HG03175 (cell line): ENCODE measurements around the gene CREB3L1.
A peak's percentile ranks its signal among the peaks of the same experiment; 100 is the strongest.

Experiments
- ATAC-seq: cut with Tn5 transposase; IDR thresholded peaks from one replicate; pipeline ENCODE4 v1.9.1; 2021; ENCODE audit warnings: mild to moderate bottlenecking, moderate library complexity; ENCODE audit not compliant: unreplicated experiment

CREB3L1 gene

GRCh38 chr11:46342239-46342638, 64.8 kb downstream of the CREB3L1 start:
- no peak for ATAC-seq

DNA sequence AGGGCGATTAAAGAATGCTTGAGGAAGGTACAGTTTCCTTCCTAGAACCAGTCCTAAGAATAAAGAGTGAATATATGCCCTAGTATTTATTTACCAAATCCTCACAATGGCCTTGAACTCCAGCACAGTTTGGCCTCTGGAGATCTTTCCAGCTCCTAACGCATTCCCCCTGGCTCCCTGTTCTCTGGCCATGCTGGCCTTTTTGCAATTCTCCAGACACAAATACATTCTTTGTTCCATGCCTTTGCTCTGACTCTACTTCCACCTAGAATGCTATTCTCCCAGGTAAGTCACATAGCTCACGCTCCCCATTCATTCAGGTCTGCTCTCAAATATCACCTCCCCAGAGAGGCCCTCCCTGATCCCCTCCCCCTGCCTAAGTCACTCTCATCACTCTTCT, 66.1 kb downstream of the CREB3L1 start:
- no peak for ATAC-seq

GRCh38 chr11:46345131-46345597, 67.7 kb downstream of the CREB3L1 start:
- ATAC-seq, result no peak

GRCh38 chr11:46345881-46346484, 68.5 kb downstream of the CREB3L1 start:
- no peak for ATAC-seq

DNA sequence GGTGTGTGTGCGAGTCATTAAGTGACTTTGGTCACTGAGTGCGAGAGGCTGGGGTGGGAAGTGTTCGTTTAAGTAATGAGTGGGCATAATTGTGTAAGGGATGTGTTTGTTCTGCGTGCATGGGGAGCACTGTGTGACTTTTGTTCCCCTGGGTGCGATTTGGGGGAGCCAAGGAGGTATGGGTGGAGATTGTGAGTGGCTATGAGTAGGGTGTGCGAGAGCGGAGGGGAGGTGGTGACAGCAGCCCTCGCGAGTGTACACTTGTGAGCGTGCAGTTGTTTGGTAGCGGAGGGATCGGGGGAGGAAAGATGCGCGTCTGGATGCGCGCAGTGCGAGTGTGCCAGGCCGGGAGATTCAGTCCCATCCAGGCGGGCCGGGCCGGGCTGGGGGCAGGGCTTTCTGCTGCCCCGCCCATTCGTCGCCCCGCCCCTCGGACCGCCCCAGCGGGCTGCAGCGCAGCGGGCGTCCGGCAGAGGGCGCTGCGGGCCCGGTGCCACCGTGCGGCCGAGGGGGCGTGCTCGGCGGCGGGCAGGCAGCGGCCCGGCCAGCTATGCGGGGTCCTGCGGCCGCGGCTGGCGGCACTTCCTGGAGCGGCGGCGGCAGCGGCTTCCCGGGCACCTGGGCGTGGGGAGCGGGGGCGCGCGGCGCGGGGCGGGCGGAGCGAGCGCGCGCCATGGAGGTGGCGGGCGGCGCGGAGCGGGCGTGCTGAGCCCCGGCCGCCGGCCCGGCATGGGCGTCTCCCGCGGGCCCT, 69.6 kb downstream of the CREB3L1 start, which contains the start of gene DGKZ:
TSS of gene DGKZ (plus strand) at position 578 of the 751 bp plus-strand sequence. CDS start 197 bp downstream, outside the sequence.
- ATAC-seq, result peak; percentile 66

GRCh38 chr11:46347637-46348311, 70.3 kb downstream of the CREB3L1 start:
- ATAC-seq, result no peak

DNA sequence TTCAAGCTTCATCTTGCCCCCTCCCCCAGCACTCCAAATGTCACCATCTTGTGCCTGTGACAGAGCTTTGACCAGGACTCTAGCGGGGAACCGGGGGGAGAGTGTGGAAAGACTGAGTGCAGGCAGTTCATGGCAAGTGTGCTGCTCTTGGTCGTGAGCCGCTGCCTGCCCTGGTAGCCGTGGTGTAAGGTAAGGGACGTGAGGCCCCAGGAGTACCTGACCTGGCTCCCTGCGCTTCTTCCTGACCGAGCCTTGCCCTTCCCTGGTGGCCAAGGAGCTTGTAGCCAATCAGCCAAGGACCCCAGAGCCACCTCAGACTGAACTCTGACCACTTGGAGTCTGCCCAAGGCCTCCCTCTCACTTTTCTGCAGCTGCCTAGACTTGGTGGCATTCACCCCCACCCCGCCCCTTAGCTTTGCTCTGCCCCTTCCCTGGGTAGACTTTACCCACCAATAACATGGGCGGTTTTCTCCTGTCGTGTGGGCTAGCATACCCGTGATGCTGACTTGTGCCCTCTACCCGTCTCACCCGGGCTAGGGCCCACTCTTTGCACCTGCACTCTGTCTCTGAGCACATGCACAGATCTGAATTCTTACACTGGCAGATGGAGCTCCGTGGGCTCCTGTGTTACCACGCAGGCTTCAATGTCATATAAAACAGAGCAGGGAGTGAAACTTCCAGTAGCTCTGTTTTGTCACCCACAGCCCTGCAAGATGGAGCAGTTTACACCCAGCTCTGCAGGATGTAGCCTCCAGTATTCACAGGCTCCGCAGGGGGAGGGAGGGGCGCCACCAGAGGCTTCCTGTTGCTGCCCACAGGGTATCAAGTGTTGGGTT, 71.3 kb downstream of the CREB3L1 start:
- no peak for ATAC-seq

DNA sequence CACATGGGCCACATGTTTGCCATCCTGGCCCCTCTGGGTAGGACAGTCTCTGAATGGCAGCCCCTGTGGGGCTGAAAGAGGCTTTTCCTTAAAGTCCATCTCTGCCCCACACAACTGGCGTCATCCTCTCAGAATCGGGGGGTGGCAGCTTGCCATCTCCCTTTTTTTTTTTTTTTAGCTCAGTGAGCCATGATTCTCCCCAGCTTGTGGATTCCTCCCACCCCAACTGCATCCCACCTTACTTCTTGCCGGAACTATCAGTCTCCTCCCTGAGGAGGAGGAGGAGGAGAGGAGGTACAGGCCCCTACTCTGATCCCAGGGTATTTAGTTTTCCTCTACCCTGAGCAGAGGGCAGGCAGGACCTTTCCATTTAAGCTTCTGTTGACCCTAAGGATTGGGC, 73.2 kb downstream of the CREB3L1 start:
- no peak for ATAC-seq

DNA sequence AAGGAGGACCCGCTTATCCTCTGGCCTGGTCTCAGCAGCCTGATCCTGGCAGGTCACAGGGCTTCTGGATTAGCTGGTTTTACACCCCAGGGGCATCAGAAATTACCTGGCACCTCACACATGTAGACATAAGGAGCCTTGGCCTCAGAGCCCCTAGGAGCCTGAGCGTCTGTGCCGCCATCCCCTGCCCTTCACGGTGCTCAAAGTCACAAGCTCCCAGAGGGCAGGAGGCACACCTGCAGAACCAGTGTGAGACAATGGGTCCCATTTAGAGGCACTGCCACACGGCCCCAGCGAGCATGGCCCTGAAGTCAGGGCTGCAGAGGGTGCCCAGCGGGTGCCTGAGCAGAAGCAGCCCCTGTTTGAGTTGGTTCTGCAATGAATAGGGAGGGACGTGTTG, 73.7 kb downstream of the CREB3L1 start:
- no peak for ATAC-seq

DNA sequence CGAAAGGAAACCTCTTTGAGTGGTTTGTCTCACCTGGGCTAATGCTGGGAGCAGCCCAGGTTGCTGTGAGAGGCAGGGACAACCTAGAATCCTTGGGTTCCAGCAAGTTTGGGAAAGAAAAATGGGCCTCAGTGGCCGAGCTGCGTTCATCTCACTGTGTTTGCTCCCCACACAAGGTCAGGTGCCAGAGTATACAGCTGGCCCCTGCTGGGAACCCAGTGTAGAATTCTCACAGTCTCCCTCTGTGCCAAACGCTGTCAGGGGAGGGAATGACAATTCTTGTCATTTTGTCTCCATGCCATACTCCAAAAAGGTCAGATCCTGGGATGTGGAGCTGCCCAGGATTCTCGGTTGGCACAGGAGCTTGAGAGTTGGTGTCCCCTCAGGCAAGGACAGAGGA, 74.1 kb downstream of the CREB3L1 start:
- ATAC-seq, result no peak

GRCh38 chr11:46352063-46352841, 74.8 kb downstream of the CREB3L1 start:
- ATAC-seq, result no peak

- no peak for ATAC-seq
Measured at GRCh38 chr11:46353698-46354097, 76.2 kb downstream of the CREB3L1 start.

- no peak for ATAC-seq
Measured at GRCh38 chr11:46356924-46357482, 79.5 kb downstream of the CREB3L1 start.

- no peak for ATAC-seq
Measured at GRCh38 chr11:46357483-46357936, 80.0 kb downstream of the CREB3L1 start.

DNA sequence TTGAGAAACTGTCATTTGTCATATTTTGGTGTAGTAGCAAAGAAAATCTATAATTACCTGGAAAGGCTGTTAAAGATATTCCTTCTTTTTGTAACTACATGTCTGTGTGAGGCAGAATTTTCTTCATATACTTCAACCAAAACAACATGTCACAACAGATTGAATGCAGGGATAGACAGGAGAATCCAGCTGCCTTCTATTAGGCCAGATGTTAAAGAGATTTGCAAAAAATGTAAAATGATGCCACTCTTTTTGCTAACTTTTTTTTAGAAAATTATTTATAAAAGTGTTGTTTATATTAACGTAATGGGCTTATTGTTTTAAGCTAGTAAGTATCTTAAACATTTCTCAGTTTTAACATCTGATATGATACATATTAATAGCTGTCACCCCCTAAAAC, 82.5 kb downstream of the CREB3L1 start:
- no peak for ATAC-seq

DNA sequence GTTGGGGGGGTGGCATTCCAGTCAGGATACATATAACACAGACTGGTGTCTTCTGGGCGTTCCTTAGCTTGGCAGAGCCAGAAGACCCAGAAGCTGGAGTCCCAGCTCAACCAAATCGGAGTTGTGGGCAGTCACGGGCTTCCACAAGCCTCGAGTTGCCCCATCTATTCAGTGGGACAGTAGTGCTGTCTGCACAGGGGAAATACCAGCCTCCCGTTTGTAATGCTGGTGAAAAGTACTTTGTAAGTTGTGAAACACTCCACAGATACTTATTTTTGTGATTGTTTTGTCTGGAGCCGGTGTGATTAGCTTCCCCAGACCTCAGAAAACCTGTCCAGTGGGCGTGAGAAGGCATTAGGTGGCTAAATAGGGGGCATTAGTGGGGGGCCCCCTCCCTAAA, 83.4 kb downstream of the CREB3L1 start:
- ATAC-seq, result no peak

GRCh38 chr11:46361283-46362155, 84.1 kb downstream of the CREB3L1 start:
- peak; percentile 91 for ATAC-seq

GRCh38 chr11:46362156-46363030, 84.9 kb downstream of the CREB3L1 start:
- ATAC-seq, result no peak
